Ishikawa (cell line): ENCODE results near the gene FAM234B.

Experiments
- CEBPB ChIP-seq: IDR thresholded peaks from 2 replicates; pipeline ENCODE4 v1.6.1; 2012
- EGR1 ChIP-seq: IDR thresholded peaks from 2 replicates; pipeline ENCODE4 v1.6.1; 2012
- EP300 ChIP-seq: IDR thresholded peaks from 2 replicates; pipeline ENCODE4 v1.6.1; 2012; ENCODE audit warnings: borderline replicate concordance
- FOXM1 ChIP-seq: IDR thresholded peaks from 2 replicates; pipeline ENCODE4 v1.6.1; 2012; ENCODE audit warnings: low read depth, borderline replicate concordance
- NFIC ChIP-seq: IDR thresholded peaks from 2 replicates; pipeline ENCODE4 v1.6.1; 2012
- RAD21 ChIP-seq: IDR thresholded peaks from 2 replicates; pipeline ENCODE4 v1.6.1; 2012; ENCODE audit warnings: low read depth
- TAF1 ChIP-seq: IDR thresholded peaks from 2 replicates; pipeline ENCODE4 v1.6.1; 2012; ENCODE audit warnings: low read depth, mild to moderate bottlenecking
- TCF12 ChIP-seq: IDR thresholded peaks from 2 replicates; pipeline ENCODE4 v1.6.1; 2012; ENCODE audit warnings: low read depth
- TEAD4 ChIP-seq: IDR thresholded peaks from 2 replicates; pipeline ENCODE4 v1.6.1; 2012
- YY1 ChIP-seq: IDR thresholded peaks from 2 replicates; pipeline ENCODE4 v1.6.1; 2012; ENCODE audit warnings: low read depth
- TF ChIP-seq, protein P1 (sequence below): IDR thresholded peaks from 2 replicates; pipeline ENCODE4 v1.6.1; 2012
- TF ChIP-seq, protein P2 (sequence below): IDR thresholded peaks from 2 replicates; pipeline ENCODE4 v1.6.1; 2012; ENCODE audit warnings: low read depth, mild to moderate bottlenecking
- TF ChIP-seq, protein P3 (sequence below): IDR thresholded peaks from 2 replicates; pipeline ENCODE4 v1.6.1; 2012

DNA sequence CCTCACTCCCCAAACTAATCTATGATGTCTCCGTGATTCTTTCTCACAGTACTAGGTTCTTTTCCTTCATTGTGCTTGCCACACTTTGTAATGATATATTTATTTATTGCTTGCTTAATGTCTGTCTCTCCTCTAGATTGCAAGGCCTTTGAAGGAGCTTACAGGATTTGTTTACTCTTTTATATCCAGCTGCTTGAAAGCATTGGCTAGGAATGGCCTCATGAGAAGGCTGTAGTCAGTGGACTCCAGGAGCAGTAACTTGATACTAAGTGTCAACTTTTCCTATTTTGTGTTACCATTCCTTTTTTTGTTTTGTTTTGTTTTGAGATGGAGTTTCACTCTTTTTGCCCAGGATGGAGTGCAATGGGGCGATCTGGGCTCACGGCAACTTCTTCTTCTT lies 7.3 kb upstream of the FAM234B start:
- TF ChIP-seq NFIC: no peak
- TF ChIP-seq EP300: no peak
- no peak for TF ChIP-seq RAD21
- TF ChIP-seq CEBPB: no peak
- TF ChIP-seq, protein P1, sequence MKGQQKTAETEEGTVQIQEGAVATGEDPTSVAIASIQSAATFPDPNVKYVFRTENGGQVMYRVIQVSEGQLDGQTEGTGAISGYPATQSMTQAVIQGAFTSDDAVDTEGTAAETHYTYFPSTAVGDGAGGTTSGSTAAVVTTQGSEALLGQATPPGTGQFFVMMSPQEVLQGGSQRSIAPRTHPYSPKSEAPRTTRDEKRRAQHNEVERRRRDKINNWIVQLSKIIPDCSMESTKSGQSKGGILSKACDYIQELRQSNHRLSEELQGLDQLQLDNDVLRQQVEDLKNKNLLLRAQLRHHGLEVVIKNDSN: no peak
- TF ChIP-seq TAF1: no peak
- no peak for TF ChIP-seq EGR1
- TF ChIP-seq YY1: no peak
- no peak for TF ChIP-seq FOXM1
- TF ChIP-seq, protein P2, sequence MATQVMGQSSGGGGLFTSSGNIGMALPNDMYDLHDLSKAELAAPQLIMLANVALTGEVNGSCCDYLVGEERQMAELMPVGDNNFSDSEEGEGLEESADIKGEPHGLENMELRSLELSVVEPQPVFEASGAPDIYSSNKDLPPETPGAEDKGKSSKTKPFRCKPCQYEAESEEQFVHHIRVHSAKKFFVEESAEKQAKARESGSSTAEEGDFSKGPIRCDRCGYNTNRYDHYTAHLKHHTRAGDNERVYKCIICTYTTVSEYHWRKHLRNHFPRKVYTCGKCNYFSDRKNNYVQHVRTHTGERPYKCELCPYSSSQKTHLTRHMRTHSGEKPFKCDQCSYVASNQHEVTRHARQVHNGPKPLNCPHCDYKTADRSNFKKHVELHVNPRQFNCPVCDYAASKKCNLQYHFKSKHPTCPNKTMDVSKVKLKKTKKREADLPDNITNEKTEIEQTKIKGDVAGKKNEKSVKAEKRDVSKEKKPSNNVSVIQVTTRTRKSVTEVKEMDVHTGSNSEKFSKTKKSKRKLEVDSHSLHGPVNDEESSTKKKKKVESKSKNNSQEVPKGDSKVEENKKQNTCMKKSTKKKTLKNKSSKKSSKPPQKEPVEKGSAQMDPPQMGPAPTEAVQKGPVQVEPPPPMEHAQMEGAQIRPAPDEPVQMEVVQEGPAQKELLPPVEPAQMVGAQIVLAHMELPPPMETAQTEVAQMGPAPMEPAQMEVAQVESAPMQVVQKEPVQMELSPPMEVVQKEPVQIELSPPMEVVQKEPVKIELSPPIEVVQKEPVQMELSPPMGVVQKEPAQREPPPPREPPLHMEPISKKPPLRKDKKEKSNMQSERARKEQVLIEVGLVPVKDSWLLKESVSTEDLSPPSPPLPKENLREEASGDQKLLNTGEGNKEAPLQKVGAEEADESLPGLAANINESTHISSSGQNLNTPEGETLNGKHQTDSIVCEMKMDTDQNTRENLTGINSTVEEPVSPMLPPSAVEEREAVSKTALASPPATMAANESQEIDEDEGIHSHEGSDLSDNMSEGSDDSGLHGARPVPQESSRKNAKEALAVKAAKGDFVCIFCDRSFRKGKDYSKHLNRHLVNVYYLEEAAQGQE: no peak
- TF ChIP-seq TCF12: no peak
- TF ChIP-seq, protein P3, sequence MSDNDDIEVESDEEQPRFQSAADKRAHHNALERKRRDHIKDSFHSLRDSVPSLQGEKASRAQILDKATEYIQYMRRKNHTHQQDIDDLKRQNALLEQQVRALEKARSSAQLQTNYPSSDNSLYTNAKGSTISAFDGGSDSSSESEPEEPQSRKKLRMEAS: no peak
- TF ChIP-seq TEAD4: no peak
